ENCODE data around the gene PRDM8. TPM values are rescaled to one million over a fixed set of nuclear protein-coding genes. Genes with fewer than 3 reads are reported as not detected.
"Not testable (repeated sequence)": the region's sequence is repeated elsewhere in the genome, so short reads cannot be mapped to it uniquely, and the experiment has no call there.

PRDM8 gene
- total RNA-seq, 2 experiments from 2014 or later: not detected

DNA sequence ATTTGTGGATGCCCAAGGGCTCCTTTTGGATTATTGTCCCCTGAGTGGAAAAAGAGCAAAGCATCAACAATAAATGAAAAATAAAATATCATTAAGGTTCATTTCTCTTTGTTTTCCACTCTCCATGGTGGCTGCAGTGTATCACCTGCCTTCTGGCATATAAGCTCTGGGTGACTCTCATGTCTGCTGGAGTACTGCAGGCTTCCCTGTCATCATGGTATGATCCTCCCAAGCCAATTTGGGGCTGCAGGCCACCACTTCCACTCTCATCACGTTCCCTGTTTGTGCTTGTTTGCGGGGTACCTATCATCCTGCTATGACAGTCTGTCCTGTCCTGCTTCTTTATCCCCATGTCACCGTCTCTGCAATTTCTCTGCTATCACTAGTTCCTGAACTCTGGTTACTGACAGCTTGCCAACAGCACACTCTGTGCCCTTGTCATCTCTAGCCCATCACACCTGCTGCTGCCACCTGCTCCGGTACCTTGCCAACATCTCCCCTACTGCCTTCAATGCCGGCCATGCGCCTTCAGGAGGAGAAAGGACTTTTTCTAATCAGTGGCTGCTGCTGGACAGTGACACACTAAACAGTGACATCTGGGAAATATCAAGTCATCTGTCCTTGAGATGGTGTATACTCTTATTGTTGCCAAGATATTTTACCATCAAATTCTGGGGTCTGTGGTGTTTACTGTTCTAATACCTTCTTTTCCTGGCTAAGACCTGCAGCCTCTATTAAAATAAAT lies 46.1 kb downstream of the PRDM8 start:
- H3K4me1 ChIP-seq (ENCODE audit: insufficient read depth, low read length, poor library complexity, severe bottlenecking): no peaks in the 10 kb centered on the region
- no peak overlapping the region for H2AFZ ChIP-seq (ENCODE audit: low read length)
- H3K4me2 ChIP-seq (ENCODE audit: low read length): no peak overlapping the region
- TF ChIP-seq, protein P1, sequence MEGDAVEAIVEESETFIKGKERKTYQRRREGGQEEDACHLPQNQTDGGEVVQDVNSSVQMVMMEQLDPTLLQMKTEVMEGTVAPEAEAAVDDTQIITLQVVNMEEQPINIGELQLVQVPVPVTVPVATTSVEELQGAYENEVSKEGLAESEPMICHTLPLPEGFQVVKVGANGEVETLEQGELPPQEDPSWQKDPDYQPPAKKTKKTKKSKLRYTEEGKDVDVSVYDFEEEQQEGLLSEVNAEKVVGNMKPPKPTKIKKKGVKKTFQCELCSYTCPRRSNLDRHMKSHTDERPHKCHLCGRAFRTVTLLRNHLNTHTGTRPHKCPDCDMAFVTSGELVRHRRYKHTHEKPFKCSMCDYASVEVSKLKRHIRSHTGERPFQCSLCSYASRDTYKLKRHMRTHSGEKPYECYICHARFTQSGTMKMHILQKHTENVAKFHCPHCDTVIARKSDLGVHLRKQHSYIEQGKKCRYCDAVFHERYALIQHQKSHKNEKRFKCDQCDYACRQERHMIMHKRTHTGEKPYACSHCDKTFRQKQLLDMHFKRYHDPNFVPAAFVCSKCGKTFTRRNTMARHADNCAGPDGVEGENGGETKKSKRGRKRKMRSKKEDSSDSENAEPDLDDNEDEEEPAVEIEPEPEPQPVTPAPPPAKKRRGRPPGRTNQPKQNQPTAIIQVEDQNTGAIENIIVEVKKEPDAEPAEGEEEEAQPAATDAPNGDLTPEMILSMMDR (conservative IDR thresholded peaks at IDR 0.05; ENCODE audit: low read length): no peak
- TF ChIP-seq EZH2phosphoT487 (IDR thresholded peaks at IDR 0.05; ENCODE audit: borderline replicate concordance, low read depth, low read length): no peak
- no TSS peak for BruUV-seq (replicated peaks)
- ChIA-PET POLR2A (interaction anchor here (1.7 kb wide), 1 partner anchor 8 kb away, joined by 5 read pairs; no protein-coding TSS in a partner anchor), CTCF (ENCODE audit: unreplicated experiment) (no interaction called here)
- no peaks in the 10 kb centered on the region for H4K20me1 ChIP-seq (ENCODE audit: insufficient read depth, low read length)
- no peaks in the 10 kb centered on the region for H3K9me3 ChIP-seq (ENCODE audit: low read length)
- no peak overlapping the region for H3K27ac ChIP-seq (ENCODE audit: low read depth, low read length, poor library complexity, severe bottlenecking)
- no peak for DNase-seq (ENCODE audit: low spot score)
- H3K79me2 ChIP-seq (ENCODE audit: insufficient read depth, low read depth, low read length): no peaks in the 10 kb centered on the region
- no peak overlapping the region for H3K4me3 ChIP-seq (ENCODE audit: low read depth, low read length, poor library complexity, severe bottlenecking)
- no peaks in the 10 kb centered on the region for H3K9me2 ChIP-seq (ENCODE audit: insufficient read depth, low read length)
- intact Hi-C loops (cut with micrococcal nuclease; ENCODE audit: unreplicated experiment): no loop called here
- no peaks in the 10 kb centered on the region for H3K36me3 ChIP-seq (ENCODE audit: insufficient read depth, low read length)

DNA sequence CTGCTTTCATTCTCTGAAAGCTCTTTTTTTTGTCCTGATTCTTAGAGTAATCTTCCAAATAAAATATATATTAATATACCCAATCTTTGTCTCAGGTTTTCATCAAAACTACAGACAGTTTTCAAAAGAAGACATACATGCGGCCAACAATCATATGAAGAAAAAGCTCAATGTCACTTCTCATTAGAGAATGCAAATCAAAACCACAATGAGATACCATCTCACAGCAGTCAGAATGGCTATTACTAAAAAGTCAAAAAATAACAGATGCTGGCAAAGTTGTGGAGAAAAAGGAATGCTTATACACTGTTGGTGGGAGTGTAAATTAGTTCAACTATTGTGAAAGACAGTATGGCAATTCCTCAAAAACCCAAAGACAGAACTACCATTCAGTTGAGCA lies 50.2 kb downstream of the PRDM8 start:
- H4K20me1 ChIP-seq (ENCODE audit: insufficient read depth, low read length); intact Hi-C loops (cut with micrococcal nuclease; ENCODE audit: unreplicated experiment); BruUV-seq (replicated peaks): not testable (repeated sequence)

DNA sequence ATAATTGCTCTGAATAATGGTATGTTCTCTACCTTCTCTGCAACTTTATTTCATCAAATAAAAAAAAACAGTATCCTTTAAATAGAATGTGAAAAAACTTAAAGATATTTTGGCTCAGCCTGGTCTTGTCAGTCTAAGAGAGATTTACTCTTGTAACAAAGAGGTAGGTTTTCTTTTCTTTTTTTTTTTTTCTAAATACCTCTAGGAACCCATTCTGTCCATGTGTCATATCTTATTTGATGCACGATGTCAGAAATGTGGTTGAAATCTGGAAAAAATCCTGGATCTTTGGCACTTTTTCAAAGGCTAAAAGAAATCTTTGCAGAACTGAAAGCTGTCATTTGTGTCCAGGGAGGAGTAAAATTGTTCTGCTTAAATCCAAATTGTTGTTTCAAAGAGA lies 51.8 kb downstream of the PRDM8 start:
- no TSS peak for BruUV-seq (replicated peaks)
- ChIA-PET CTCF (ENCODE audit: unreplicated experiment) (no interaction called here), POLR2A (interaction anchor here (0.7 to 0.8 kb wide), 2 partner anchors 10 to 834 kb away, joined by 3 read pairs; no protein-coding TSS in a partner anchor)
- no peaks in the 10 kb centered on the region for H3K9me2 ChIP-seq (ENCODE audit: insufficient read depth, low read length)
- H4K20me1 ChIP-seq (ENCODE audit: insufficient read depth, low read length): no peaks in the 10 kb centered on the region
- no peak overlapping the region for H3K27ac ChIP-seq (ENCODE audit: low read depth, low read length, poor library complexity, severe bottlenecking)
- no peaks in the 10 kb centered on the region for H3K79me2 ChIP-seq (ENCODE audit: insufficient read depth, low read depth, low read length)
- no peak overlapping the region for H3K4me3 ChIP-seq (ENCODE audit: low read depth, low read length, poor library complexity, severe bottlenecking)
- no peak for DNase-seq (ENCODE audit: low spot score)
- intact Hi-C loops (cut with micrococcal nuclease; ENCODE audit: unreplicated experiment): no loop called here
- H2AFZ ChIP-seq (ENCODE audit: low read length): no peak overlapping the region
- H3K9me3 ChIP-seq (ENCODE audit: low read length): no peaks in the 10 kb centered on the region
- H3K36me3 ChIP-seq (ENCODE audit: insufficient read depth, low read length): no peaks in the 10 kb centered on the region
- no peak for TF ChIP-seq EZH2phosphoT487 (IDR thresholded peaks at IDR 0.05; ENCODE audit: borderline replicate concordance, low read depth, low read length)
- TF ChIP-seq, protein P1 (conservative IDR thresholded peaks at IDR 0.05; ENCODE audit: low read length): no peak
- H3K4me2 ChIP-seq (ENCODE audit: low read length): no peak overlapping the region
- H3K4me1 ChIP-seq (ENCODE audit: insufficient read depth, low read length, poor library complexity, severe bottlenecking): no peaks in the 10 kb centered on the region

More for the DNA sequence above, 50.2 kb downstream of the PRDM8 start:
- H3K9me2 ChIP-seq (ENCODE audit: insufficient read depth, low read length); H3K36me3 ChIP-seq (ENCODE audit: insufficient read depth, low read length); H3K4me2 ChIP-seq (ENCODE audit: low read length); H3K27ac ChIP-seq (ENCODE audit: low read depth, low read length, poor library complexity, severe bottlenecking); H2AFZ ChIP-seq (ENCODE audit: low read length); H3K79me2 ChIP-seq (ENCODE audit: insufficient read depth, low read depth, low read length); CTCF ChIA-PET (ENCODE audit: unreplicated experiment); H3K9me3 ChIP-seq (ENCODE audit: low read length); DNase-seq (ENCODE audit: low spot score); H3K4me3 ChIP-seq (ENCODE audit: low read depth, low read length, poor library complexity, severe bottlenecking); H3K4me1 ChIP-seq (ENCODE audit: insufficient read depth, low read length, poor library complexity, severe bottlenecking): not testable (repeated sequence)
- POLR2A ChIA-PET: interaction anchor here (0.8 kb wide), 1 partner anchor 8 kb away, joined by 4 read pairs; no protein-coding TSS in a partner anchor
